Measurements from ENCODE around the gene MAEA. TPM values are rescaled to one million over a fixed set of nuclear protein-coding genes. Genes with fewer than 3 reads are reported as not detected.
"Not testable (repeated sequence)": the region's sequence is repeated elsewhere in the genome, so short reads cannot be mapped to it uniquely, and the experiment has no call there.

The MAEA gene
- total and polyA plus RNA-seq, 4 donors = 20.9 to 33.9 (median 29.8) TPM

DNA sequence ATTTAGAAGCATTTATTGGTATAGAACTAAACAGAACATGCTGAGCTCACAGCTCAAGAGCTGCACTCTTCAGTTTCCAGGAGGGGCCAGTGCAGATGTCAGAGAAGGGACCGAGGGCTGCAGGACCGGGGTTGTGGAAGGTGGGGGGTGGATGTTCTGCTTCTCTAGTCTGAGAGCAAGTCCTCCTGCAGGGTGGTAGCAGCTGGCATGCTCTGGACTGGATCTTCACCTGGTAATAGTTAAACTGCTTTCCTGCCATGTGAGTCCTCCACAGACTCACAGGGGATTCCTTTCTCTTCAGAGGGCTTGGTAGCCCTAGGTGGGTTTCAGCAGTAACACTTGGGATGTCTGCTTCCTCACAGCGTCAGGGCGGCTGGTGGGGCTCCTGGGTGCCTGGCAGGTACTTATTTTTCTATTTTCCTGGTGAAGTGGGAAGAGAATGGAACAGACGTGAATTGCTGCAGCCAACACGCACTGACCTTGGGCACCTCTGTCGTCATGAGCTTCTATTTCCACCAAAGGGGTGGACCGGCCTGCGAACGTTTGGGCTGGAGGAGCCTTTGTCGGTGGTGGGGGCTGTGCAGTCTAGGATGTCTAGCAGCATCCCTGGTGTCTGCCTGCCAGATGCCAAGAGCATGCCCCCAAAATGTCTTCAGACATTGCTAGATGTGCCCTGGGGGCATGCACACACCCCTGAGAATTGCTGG is 2.5 kb downstream of the MAEA start:
- TF ChIP-seq, protein P1, sequence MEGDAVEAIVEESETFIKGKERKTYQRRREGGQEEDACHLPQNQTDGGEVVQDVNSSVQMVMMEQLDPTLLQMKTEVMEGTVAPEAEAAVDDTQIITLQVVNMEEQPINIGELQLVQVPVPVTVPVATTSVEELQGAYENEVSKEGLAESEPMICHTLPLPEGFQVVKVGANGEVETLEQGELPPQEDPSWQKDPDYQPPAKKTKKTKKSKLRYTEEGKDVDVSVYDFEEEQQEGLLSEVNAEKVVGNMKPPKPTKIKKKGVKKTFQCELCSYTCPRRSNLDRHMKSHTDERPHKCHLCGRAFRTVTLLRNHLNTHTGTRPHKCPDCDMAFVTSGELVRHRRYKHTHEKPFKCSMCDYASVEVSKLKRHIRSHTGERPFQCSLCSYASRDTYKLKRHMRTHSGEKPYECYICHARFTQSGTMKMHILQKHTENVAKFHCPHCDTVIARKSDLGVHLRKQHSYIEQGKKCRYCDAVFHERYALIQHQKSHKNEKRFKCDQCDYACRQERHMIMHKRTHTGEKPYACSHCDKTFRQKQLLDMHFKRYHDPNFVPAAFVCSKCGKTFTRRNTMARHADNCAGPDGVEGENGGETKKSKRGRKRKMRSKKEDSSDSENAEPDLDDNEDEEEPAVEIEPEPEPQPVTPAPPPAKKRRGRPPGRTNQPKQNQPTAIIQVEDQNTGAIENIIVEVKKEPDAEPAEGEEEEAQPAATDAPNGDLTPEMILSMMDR (IDR thresholded peaks at IDR 0.05; ENCODE audit: low read depth, low read length, missing input control) = no peak
- TF ChIP-seq RAD21 (IDR thresholded peaks at IDR 0.05) = no peak
- TF ChIP-seq FOXA2 (IDR thresholded peaks at IDR 0.05) = no peak
- TF ChIP-seq, protein P2, sequence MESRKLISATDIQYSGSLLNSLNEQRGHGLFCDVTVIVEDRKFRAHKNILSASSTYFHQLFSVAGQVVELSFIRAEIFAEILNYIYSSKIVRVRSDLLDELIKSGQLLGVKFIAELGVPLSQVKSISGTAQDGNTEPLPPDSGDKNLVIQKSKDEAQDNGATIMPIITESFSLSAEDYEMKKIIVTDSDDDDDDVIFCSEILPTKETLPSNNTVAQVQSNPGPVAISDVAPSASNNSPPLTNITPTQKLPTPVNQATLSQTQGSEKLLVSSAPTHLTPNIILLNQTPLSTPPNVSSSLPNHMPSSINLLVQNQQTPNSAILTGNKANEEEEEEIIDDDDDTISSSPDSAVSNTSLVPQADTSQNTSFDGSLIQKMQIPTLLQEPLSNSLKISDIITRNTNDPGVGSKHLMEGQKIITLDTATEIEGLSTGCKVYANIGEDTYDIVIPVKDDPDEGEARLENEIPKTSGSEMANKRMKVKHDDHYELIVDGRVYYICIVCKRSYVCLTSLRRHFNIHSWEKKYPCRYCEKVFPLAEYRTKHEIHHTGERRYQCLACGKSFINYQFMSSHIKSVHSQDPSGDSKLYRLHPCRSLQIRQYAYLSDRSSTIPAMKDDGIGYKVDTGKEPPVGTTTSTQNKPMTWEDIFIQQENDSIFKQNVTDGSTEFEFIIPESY (IDR thresholded peaks at IDR 0.05) = no peak
- TF ChIP-seq GABPA (IDR thresholded peaks at IDR 0.05 in 1 of 2, conservative IDR thresholded peaks at IDR 0.05 in 1 of 2) = no peak
- TF ChIP-seq, protein P3, sequence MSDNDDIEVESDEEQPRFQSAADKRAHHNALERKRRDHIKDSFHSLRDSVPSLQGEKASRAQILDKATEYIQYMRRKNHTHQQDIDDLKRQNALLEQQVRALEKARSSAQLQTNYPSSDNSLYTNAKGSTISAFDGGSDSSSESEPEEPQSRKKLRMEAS (IDR thresholded peaks at IDR 0.05) = no peak
- no peak for TF ChIP-seq EGR1 (IDR thresholded peaks at IDR 0.05; ENCODE audit: low read depth in 2 of 2)
- no peak for TF ChIP-seq RXRA (IDR thresholded peaks at IDR 0.05)
- TF ChIP-seq TAF1 (conservative IDR thresholded peaks at IDR 0.05) = no peak
- TF ChIP-seq FOXA1 (IDR thresholded peaks at IDR 0.05) = no peak
- no peak for TF ChIP-seq YY1 (IDR thresholded peaks at IDR 0.05)
- no peak for TF ChIP-seq SP1 (IDR thresholded peaks at IDR 0.05)
- TF ChIP-seq, protein P4, sequence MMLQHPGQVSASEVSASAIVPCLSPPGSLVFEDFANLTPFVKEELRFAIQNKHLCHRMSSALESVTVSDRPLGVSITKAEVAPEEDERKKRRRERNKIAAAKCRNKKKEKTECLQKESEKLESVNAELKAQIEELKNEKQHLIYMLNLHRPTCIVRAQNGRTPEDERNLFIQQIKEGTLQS (IDR thresholded peaks at IDR 0.05) = no peak
- no peak for TF ChIP-seq JUND (IDR thresholded peaks at IDR 0.05)
- no peak for TF ChIP-seq HNF4G (IDR thresholded peaks at IDR 0.05)
- no peak for TF ChIP-seq NR2F2 (IDR thresholded peaks at IDR 0.05)
- TF ChIP-seq HNF4A (conservative IDR thresholded peaks at IDR 0.05) = no peak
- TF ChIP-seq, protein P5, sequence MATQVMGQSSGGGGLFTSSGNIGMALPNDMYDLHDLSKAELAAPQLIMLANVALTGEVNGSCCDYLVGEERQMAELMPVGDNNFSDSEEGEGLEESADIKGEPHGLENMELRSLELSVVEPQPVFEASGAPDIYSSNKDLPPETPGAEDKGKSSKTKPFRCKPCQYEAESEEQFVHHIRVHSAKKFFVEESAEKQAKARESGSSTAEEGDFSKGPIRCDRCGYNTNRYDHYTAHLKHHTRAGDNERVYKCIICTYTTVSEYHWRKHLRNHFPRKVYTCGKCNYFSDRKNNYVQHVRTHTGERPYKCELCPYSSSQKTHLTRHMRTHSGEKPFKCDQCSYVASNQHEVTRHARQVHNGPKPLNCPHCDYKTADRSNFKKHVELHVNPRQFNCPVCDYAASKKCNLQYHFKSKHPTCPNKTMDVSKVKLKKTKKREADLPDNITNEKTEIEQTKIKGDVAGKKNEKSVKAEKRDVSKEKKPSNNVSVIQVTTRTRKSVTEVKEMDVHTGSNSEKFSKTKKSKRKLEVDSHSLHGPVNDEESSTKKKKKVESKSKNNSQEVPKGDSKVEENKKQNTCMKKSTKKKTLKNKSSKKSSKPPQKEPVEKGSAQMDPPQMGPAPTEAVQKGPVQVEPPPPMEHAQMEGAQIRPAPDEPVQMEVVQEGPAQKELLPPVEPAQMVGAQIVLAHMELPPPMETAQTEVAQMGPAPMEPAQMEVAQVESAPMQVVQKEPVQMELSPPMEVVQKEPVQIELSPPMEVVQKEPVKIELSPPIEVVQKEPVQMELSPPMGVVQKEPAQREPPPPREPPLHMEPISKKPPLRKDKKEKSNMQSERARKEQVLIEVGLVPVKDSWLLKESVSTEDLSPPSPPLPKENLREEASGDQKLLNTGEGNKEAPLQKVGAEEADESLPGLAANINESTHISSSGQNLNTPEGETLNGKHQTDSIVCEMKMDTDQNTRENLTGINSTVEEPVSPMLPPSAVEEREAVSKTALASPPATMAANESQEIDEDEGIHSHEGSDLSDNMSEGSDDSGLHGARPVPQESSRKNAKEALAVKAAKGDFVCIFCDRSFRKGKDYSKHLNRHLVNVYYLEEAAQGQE (IDR thresholded peaks at IDR 0.05) = no peak
- H3K36me3 ChIP-seq (ENCODE audit: control insufficient read depth in 4 of 4, insufficient read depth in 3 of 4, low read depth in 1 of 4, low read length in 3 of 4) = peaks cover 0 to 5% (median 2%) of the 10 kb centered on the region in 4 donors
- no peak overlapping the region for H3K4me3 ChIP-seq (ENCODE audit: low read depth in 1 of 3, low read length in 3 of 3)
- 76% methylated on average over 11 of the region's 11 CpGs for WGBS
- peaks cover 15 to 40% (median 26%) of the 10 kb centered on the region in 4 donors for H3K4me1 ChIP-seq (ENCODE audit: control insufficient read depth in 4 of 4, insufficient read depth in 4 of 4, low read length in 3 of 4)
- no peaks in the 10 kb centered on the region for H3K9me3 ChIP-seq (ENCODE audit: control insufficient read depth in 4 of 4, low read length in 3 of 4)
- no peak overlapping the region for H3K27ac ChIP-seq (ENCODE audit: low read depth in 1 of 2, low read length in 2 of 2)
- no peak overlapping the region for H3K9ac ChIP-seq (ENCODE audit: low read depth in 1 of 2, low read length in 2 of 2)
- no peaks in the 10 kb centered on the region for H3K27me3 ChIP-seq (ENCODE audit: control insufficient read depth in 4 of 4, insufficient read depth in 4 of 4, low read length in 3 of 4)
- DNase-seq (ENCODE audit: low spot score) = no peak

- not testable (repeated sequence) for H3K36me3 ChIP-seq (ENCODE audit: control insufficient read depth in 4 of 4, insufficient read depth in 3 of 4, low read depth in 1 of 4, low read length in 3 of 4); H3K9ac ChIP-seq (ENCODE audit: low read depth in 1 of 2, low read length in 2 of 2); H3K9me3 ChIP-seq (ENCODE audit: control insufficient read depth in 4 of 4, low read length in 3 of 4); H3K27ac ChIP-seq (ENCODE audit: low read depth in 1 of 2, low read length in 2 of 2); H3K4me3 ChIP-seq (ENCODE audit: low read depth in 1 of 3, low read length in 3 of 3); H3K27me3 ChIP-seq (ENCODE audit: control insufficient read depth in 4 of 4, insufficient read depth in 4 of 4, low read length in 3 of 4); DNase-seq (ENCODE audit: low spot score)
- WGBS = 92% methylated on average over 8 of the region's 8 CpGs
- H3K4me1 ChIP-seq (ENCODE audit: control insufficient read depth in 4 of 4, insufficient read depth in 4 of 4, low read length in 3 of 4) = peaks cover 15 to 40% (median 26%) of the 10 kb centered on the region in 4 donors
These were observed 3.0 kb downstream of the MAEA start for GRCh38 chr4:1292703-1293011.

All from liver (tissue), 9 donors.